ENCODE data around the gene OR5H1. TPM values are rescaled to one million over a fixed set of nuclear protein-coding genes. Genes with fewer than 3 reads are reported as not detected.

The OR5H1 gene
- total and polyA plus RNA-seq, 9 of the 15 experiments (the other 6 are each of a cell fraction or from before 2014, with no cell fraction given): not detected

GRCh38 chr3:98095882-98096281 is 34.6 kb upstream of the OR5H1 start:
- Histone ChIP-seq H3K9ac (ENCODE audit: insufficient read depth in 1 of 2, low read depth in 2 of 2, low read length in 2 of 2) (no peak overlapping the region), H3K9me3 (replicated peaks; ENCODE audit: control insufficient read depth, insufficient read depth, low read depth, low read length) (no peaks in the 10 kb centered on the region), H3K27me3 (ENCODE audit: control insufficient read depth in 2 of 2, insufficient read depth in 2 of 2, low read length in 2 of 2) (no peaks in the 10 kb centered on the region), H3K4me3 (no peak overlapping the region), H3K4me1 (replicated peaks in 1 of 2; ENCODE audit: control insufficient read depth in 2 of 2, insufficient read depth in 2 of 2, low read length in 2 of 2) (no peaks in the 10 kb centered on the region), H3K4me2 (ENCODE audit: insufficient read depth, low read length) (no peak overlapping the region), H4K20me1 (replicated peaks; ENCODE audit: control insufficient read depth, insufficient read depth, low read length) (no peaks in the 10 kb centered on the region), H3K27ac (ENCODE audit: extremely low read depth, low read depth, low read length) (no peak overlapping the region), H3K9me1 (ENCODE audit: control insufficient read depth, insufficient read depth, low read length) (no peaks in the 10 kb centered on the region), H3K36me3 (ENCODE audit: control insufficient read depth, insufficient read depth, low read length) (no peaks in the 10 kb centered on the region), H2AFZ (ENCODE audit: low read depth, low read length) (no peak overlapping the region), H3K79me2 (ENCODE audit: control insufficient read depth, insufficient read depth, low read length) (no peaks in the 10 kb centered on the region)
- TF ChIP-seq ZNF280B (CRISPR knock-in tag; IDR thresholded peaks at IDR 0.05) (no peak), XRCC4 (IDR thresholded peaks at IDR 0.05; ENCODE audit: extremely low read depth, insufficient read depth, insufficient read length) (no peak), HDGF (IDR thresholded peaks at IDR 0.05) (no peak), PML (IDR thresholded peaks at IDR 0.05; ENCODE audit: low read length) (no peak), KDM2B (CRISPR knock-in tag; IDR thresholded peaks at IDR 0.05) (no peak), EZH2 (IDR thresholded peaks at IDR 0.05; ENCODE audit: borderline replicate concordance, low read depth, low read length) (no peak), MAX (CRISPR knock-in tag; IDR thresholded peaks at IDR 0.05) (no peak), ZNF224 (CRISPR knock-in tag; IDR thresholded peaks at IDR 0.05) (no peak), ZNF699 (CRISPR knock-in tag; IDR thresholded peaks at IDR 0.05; ENCODE audit: insufficient replicate concordance) (no peak), FOS (IDR thresholded peaks at IDR 0.05; ENCODE audit: extremely low read depth, insufficient read length) (no peak), ZBTB34 (CRISPR knock-in tag; IDR thresholded peaks at IDR 0.05) (no peak), NFATC3 (IDR thresholded peaks at IDR 0.05) (no peak), YBX1 (IDR thresholded peaks at IDR 0.05) (no peak), HNRNPUL1 (IDR thresholded peaks at IDR 0.05; ENCODE audit: low read length) (no peak), THAP7 (CRISPR knock-in tag; IDR thresholded peaks at IDR 0.05) (no peak)
- WGBS (ENCODE audit: insufficient coverage, low coverage, missing lambda C conversion rate): 0% methylated on average over 3 of the region's 5 CpGs
- ChIA-PET POLR2A (no interaction called here), CTCF (ENCODE audit: low intra/inter-chr PET ratio) (no interaction called here)
- ATAC-seq: no peak
- FAIRE-seq: no peak
- BruUV-seq (replicated peaks): no TSS peak
- intact Hi-C loops (cut with micrococcal nuclease): no loop called here
- in situ Hi-C loops (cut with MboI): no loop called here
- DNase-seq (ENCODE audit: extremely low read depth in 1 of 4, low spot score in 3 of 4): no peak
